GM12892 (cell line): ENCODE results near the gene PLCH1.
"Not testable (repeated sequence)": the region's sequence is repeated elsewhere in the genome, so short reads cannot be mapped to it uniquely, and the experiment has no call there.

ENCODE experiments used
- DNase-seq: peaks from one replicate; pipeline ENCODE4 v3.0.0; 2011; ENCODE audit not compliant: insufficient read length
- FAIRE-seq: peaks from 2 replicates; lab custom pipeline; 2011; peaks lifted over from hg19 to GRCh38; lab: Jason Lieb, UNC
- POLR2A ChIP-seq: IDR thresholded peaks from 2 replicates; pipeline ENCODE4 v1.6.1; 2011; ENCODE audit warnings: low read depth, low read length, control low read depth
- POLR2AphosphoS5 ChIP-seq: IDR thresholded peaks from 2 replicates; pipeline ENCODE4 v1.6.1; 2011; ENCODE audit warnings: low read depth, low read length, control low read depth
- TAF1 ChIP-seq: IDR thresholded peaks from 2 replicates; pipeline ENCODE4 v1.6.1; 2011; ENCODE audit warnings: low read depth, mild to moderate bottlenecking, control low read depth, low read length, borderline replicate concordance

Gene PLCH1

GRCh38 chr3:155648013-155648591 is 96.8 kb downstream of the PLCH1 start:
- FAIRE-seq (no peak), DNase-seq (no peak)
- TF ChIP-seq TAF1 (no peak), POLR2AphosphoS5 (no peak), POLR2A (no peak)

- TF ChIP-seq POLR2AphosphoS5 = no peak
- TF ChIP-seq POLR2A = no peak
- TF ChIP-seq TAF1 = no peak
- DNase-seq (no peak), FAIRE-seq (no peak)
Observed at GRCh38 chr3:155647206-155647605, 97.7 kb downstream of the PLCH1 start.

- TF ChIP-seq POLR2AphosphoS5 (no peak), POLR2A (no peak), TAF1 (no peak)
- no peak for FAIRE-seq
Observed at GRCh38 chr3:155646669-155647068, 98.2 kb downstream of the PLCH1 start.

GRCh38 chr3:155646128-155646527 is 98.7 kb downstream of the PLCH1 start:
- TF ChIP-seq TAF1 (no peak), POLR2A (no peak), POLR2AphosphoS5 (no peak)
- DNase-seq = no peak
- FAIRE-seq = no peak

More at GRCh38 chr3:155646669-155647068, 98.2 kb downstream of the PLCH1 start:
- no peak for DNase-seq

- no peak for FAIRE-seq
- TF ChIP-seq POLR2A (no peak), POLR2AphosphoS5 (no peak)
- no peak for DNase-seq
Observed at GRCh38 chr3:155643581-155644165, 101.2 kb downstream of the PLCH1 start.

- DNase-seq = no peak
- TF ChIP-seq POLR2A = no peak
- TF ChIP-seq TAF1 = no peak
- TF ChIP-seq POLR2AphosphoS5 = no peak
- FAIRE-seq = no peak
Observed at GRCh38 chr3:155641956-155642355, 102.9 kb downstream of the PLCH1 start.

GRCh38 chr3:155640098-155640497 is 104.8 kb downstream of the PLCH1 start:
- TF ChIP-seq TAF1 (no peak), POLR2AphosphoS5 (no peak), POLR2A (no peak)
- no peak for FAIRE-seq
- no peak for DNase-seq

- FAIRE-seq (no peak), DNase-seq (no peak)
- no peak for TF ChIP-seq POLR2A
- no peak for TF ChIP-seq POLR2AphosphoS5
- TF ChIP-seq TAF1 = no peak
Observed at GRCh38 chr3:155639462-155640055, 105.3 kb downstream of the PLCH1 start.

GRCh38 chr3:155638461-155638860 is 106.4 kb downstream of the PLCH1 start:
- DNase-seq, FAIRE-seq: not testable (repeated sequence)

GRCh38 chr3:155637567-155637966 is 107.3 kb downstream of the PLCH1 start:
- FAIRE-seq (no peak), DNase-seq (no peak)
- TF ChIP-seq TAF1 = no peak
- TF ChIP-seq POLR2AphosphoS5 = no peak
- TF ChIP-seq POLR2A = no peak

- DNase-seq = no peak
- no peak for FAIRE-seq
- TF ChIP-seq TAF1 = no peak
- TF ChIP-seq POLR2AphosphoS5 = no peak
- TF ChIP-seq POLR2A = no peak
Observed at GRCh38 chr3:155635056-155635455, 109.8 kb downstream of the PLCH1 start.

- DNase-seq = no peak
- no peak for FAIRE-seq
- TF ChIP-seq POLR2AphosphoS5 (no peak), TAF1 (no peak), POLR2A (no peak)
Observed at GRCh38 chr3:155634121-155634719, 110.7 kb downstream of the PLCH1 start.
